Medulla oblongata (tissue), 1 donor: ENCODE measurements around the gene CHMP4B.
A peak's percentile ranks its signal among the peaks of the same experiment; 100 is the strongest.
"Not testable (repeated sequence)": the region's sequence is repeated elsewhere in the genome, so short reads cannot be mapped to it uniquely, and the experiment has no call there.

ENCODE experiments used
- DNase-seq: peaks from one replicate; pipeline ENCODE4 v3.0.0-alpha.2; 2015; ENCODE audit errors: extremely low spot score

CHMP4B gene

DNA sequence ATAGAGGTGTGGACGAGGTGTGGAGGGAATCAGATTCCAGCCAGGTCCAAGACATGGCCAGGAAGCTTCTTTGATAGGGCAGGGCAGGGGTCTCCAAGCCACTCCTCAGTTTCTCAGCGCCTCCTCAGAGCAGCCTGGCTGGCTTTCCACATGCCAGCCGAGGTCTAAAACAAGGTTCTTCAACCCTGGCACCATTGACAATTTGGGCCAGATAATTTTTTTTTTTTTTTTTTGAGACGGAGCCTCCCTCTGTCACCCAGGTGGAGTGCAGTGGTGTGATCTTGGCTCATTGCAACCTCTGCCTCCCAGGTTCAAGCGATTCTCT lies 21.3 kb upstream of the CHMP4B start:
- no peak for DNase-seq

DNA sequence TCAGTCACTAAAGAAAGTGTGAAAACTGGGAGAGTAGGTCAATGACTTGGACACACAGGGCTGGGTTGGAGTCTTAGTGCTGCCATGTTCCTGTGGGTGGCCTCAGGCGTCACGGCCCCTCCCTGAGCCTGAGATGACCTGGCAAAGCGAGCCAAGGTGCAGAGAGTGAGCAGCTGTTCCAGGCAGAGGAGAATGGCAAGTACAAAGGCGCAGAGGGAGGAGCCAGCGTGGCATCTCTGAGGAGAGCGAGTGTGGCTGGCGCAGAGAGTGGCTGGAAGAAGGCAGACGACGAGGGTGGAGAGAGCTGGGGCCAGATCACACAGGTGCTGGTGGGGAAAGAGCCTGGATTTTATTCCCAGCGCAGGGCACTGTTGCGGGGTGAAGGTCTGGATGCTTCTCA lies 20.6 kb upstream of the CHMP4B start:
- DNase-seq, result no peak

DNA sequence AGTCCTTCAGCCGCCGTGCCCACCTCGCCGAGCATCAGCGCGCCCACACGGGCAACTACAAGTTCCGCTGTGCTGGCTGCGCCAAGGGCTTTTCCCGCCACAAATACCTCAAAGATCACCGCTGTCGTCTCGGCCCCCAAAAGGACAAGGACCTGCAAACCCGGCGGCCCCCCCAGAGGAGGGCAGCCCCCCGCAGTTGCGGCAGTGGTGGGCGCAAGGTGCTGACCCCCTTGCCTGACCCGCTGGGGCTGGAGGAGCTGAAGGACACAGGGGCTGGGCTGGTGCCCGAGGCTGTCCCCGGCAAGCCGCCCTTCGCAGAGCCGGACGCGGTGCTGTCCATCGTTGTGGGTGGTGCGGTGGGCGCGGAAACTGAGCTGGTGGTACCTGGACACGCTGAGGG lies 20.1 kb upstream of the CHMP4B start:
- no peak for DNase-seq

DNA sequence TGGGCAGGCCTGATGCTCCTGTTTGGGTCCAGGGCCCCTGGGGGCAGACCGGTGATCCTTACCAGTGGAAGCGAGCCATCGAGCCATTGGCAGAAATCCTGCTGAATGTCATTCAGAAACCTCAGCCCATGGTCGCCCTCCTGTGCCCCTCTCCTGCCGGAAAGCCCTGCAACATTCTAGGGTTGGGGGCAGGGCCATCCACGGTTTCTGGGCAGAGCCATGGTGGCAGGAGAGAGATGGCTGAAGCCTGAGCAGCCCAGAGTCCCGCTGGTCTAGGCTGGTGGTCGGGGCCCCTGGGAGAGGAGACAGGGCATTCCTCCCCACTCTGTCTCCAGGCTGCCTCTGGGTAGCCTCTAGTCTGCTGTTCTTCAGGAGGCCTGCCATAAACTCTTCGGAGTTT lies 19.6 kb upstream of the CHMP4B start:
- no peak for DNase-seq

DNA sequence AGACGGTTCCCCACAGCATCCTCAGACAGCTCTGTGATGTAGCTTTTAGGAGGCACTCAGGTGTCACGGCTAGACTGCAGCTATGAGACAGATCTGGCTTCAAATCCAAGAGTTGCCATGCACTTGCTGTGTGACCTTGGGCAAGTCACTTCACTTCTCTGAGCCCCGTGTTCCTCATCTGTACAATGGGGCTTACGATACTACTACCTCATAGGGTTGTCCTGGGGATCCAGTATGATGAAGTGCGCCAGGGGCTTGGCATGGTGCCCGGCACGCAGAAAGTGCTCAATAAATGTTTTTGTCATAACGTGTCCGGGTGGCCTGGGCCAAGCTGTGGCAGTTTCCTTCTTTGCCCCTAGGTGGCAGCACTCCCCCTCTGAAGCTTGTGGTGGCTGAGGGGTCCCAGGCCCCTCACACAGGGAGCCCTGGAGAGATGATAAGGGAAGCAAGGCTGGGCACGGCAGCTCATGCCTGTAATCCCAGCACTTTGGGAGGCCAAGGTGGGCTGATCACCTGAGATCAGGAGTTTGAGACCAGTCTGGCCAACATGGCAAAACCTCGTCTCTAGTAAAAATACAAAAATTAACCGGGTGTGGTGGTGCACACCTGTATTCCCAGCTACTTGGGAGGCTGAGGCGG lies 19.1 kb upstream of the CHMP4B start:
- no peak for DNase-seq

DNA sequence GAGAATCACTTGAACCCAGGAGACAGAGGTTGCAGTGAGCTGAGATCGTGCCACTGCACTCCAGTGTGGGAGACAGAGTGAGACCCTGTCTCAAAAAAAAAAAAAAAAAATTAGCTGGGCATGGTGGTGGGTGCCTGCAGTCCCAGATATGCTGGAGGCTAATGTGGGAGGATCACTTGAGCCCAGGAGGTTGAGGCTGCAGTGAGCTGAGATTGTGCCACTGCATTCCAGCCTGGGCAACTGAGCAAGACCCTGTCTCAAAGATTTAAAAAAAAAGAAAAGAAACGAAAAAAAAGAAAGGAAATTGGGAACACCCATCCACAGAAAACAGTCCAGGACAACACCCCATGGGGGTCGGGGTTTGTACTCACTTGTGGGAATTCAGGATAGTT lies 18.6 kb upstream of the CHMP4B start:
- DNase-seq, result not testable (repeated sequence)

DNA sequence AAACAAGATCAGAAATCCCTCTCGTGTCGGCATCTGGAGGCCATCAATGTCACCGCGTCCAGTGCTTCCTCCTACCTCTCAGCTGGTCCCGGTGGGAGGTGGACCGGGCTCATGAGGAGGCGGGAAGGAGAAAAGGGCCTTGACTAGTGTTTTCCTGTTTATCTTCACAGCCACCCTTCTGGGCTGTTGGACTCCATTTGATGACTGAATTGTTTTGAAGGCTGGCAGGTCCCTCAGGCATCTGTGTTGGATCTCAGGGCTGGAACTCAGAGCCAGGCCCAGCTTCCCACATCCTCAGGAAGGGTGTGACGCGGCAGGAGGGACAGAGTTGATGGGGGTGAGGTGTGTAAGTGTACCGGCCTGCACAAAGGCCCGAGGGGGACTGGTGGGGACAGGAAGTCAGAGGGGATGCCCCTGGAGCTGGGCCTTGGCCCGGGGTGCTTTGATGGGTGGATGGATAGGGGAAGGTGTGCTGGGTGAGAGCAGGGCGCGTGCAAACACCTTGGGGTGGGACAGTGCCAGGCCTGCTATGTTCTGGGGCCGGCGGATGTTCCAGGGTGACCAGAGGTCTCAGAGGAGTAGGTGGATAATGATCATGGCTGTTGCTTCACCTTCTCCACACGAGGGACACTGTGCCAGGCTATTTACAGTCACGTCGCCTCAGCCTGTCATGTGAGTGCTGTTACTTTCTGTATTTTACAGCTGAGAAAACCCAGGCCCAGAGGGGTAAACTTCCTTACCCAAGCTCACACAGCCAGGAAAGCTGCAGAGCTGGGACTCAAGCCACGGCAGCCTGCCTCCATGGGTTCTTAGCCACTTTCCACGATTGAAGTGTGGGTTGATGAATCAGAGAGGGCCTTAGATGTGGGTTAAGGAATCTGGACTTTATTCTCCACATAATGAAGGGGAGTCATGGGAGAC lies 17.9 kb upstream of the CHMP4B start:
- DNase-seq, result no peak

DNA sequence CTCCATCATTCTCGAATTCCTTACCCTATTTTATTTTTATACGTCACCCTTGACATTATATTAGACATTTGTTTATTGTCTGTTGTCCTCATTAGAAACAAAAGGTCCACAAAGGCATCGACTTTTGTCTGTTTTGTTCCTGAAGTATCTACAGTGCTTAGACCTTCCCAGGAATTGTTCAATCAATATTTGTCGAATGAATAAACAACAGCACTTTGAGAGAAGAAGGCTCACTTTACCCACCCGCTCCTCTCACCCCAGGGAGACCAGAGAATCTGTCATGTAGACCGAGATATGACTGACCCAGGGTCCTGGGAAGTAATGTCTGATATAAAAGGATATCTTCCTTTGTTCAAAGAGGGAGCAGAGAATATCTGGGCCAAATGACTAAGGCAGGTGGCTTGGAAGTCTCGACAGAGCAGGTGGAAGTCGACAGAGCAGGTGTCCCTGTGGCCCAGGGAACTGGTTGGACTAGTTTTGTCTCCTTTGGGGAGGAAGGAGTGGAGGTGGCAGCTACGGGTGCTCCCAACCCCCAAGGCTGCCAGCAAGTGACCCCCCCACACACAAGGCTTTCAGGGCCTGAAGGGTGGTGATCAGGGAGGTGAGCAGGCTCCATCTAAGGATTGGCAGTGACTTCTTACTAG lies 14.8 kb upstream of the CHMP4B start:
- no peak for DNase-seq

DNA sequence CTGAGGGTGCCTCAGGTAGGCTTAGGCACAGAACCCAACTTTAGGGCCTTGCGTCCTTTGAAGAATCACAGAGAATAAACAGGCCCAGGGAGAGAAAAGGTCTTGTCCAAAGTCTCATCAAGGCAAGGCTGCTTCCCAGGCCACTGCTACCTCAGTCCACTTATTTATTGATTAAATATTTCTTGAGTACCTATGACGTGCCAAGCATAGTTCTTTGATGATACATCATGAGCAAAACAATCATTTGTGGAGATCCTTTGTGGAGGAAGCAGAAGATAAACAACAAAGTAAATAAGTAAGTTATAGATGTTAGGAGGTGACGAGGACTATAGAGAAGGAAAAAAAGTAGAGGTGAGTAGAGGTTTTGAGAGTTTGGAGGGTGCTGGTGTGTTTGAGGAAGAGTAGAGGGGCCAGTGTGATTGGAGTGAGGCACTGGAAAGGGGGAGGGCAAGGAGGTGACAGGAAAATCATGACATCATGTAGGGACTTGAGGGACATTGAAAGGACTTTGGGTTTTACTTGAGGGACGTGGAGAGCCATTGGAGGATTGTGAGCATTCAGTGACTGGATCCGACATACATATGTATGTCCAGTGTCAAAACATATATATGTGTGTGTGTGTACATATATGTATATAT lies 14.1 kb upstream of the CHMP4B start:
- no peak for DNase-seq

DNA sequence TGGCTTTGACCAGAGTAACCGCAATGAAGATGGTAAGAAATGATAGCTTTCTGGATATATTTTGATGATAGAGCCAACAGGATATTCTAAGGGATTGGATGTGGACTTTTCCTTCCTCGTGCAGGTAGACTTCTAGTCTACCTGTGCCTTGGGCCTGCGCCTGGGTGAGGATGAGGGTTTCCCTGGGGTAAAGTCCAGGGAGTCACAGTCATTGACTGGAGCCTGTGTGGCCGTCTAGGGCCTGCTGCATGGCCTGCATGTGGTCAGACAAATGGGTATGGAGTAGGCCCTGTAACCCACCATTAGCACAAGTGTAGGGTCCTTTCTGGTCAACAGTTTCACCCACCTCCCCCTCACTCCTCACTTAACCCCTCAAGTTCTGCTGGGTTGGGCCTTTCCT lies 12.7 kb upstream of the CHMP4B start:
- DNase-seq, result no peak

DNA sequence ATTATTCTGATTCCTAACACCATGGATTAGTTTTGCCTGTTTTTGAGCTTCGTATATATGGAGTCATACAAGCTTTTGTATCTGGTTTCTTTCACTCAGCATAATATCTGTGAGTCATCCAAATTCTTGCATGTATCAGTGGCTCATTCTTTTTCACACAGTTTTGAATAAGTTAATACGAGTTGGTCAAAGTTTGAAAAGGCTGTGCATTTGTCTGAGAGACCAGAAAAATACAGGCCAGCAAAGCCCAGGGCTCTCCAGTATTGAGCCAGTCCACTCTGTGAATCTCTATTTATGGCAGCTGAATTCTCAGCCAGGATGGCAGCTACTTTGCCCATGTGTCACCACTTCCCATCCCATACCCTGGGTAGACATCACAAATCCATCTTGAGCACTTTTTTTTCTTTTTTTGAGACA lies 7.2 kb upstream of the CHMP4B start:
- DNase-seq, result no peak

DNA sequence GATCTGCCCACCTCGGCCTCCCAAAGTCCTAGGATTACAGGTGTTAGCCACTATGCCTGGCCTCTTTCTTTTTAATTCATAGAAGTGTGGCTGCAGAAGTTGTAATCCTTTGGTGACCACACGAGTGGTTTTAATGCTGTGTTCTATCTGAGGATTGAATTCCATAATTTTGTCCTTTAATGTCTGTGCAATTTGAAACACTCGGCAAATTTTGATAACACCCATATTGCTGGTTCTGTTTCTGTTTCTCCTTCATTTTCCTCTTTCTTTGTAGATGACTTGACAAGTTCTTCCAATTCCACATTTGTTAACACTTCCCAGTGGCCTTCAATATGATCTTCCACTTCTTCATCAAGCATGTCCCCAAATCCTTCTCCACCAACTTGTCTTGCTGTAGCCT lies 2.8 kb upstream of the CHMP4B start:
- no peak for DNase-seq

DNA sequence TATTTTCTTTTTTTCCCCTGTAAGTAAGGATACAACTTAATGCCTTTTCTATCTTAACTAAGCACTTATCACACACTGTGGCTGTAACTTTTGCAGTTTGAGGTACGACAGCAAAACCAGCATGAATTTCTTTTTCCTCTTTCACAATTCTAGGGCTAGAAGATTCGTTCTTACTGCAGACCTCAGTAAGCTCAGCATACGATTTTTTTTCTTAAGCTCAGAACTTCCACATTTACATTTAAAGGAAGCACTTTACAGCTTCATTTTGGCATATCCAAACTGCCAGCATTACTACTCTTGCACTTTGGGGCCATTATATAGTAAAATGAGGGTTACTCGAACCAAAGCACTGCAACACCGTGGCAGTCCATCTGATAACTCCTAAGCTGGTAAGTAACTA lies 889 bp upstream of the CHMP4B start:
- DNase-seq, result no peak

DNA sequence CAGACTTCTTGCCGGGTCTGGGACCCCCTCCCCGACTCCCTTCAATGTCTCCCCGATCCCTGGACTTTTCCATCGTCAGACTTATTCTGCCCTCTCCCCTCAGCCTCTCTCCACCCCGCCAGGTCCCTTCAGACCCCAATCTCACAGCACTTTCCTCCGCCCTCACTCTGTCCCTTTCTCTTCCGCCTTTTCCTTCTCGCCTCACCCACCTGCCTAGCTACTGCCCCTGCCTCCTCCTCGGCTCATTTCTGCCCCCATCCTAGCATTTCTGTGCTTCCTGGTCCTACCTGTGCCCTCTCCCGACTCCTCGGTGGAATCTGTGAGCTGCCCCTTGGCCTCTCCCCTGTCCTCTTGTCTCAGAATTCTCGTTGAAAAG lies 616 bp downstream of the CHMP4B start:
- DNase-seq, result no peak

DNA sequence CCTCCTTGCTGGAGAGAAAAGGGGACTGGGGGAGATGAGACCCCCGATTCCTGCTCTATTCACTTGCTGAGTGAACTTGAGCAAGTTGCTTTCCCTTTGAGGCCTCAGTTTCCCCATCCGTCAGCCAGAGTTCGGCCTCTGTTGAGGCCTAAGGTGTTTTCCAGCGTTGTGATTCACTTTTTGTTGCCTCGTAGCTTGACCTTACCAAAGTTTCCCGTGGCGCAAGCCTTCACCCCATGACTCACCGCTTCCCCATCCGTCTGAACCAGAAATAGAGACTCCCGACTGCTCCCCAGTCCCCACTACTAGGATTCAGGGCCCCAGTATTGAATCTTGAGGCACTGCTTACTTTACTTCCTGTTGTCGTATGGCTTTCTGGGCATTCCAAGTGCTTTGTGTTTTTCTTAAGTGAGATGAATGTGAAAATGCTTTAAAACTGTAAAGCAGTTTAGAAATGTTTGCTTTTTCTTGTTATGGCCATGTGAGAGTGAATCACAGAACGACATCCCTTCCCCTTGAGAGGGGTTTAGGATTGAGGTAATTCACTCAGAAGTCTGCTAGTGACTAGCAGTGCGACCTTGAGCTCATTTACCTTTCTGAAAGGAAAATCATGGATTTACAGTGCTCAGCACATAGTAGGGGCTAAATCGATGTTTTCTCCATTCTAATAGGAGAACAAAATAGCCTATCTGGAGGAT lies 1.2 kb downstream of the CHMP4B start:
- peak; percentile 63 for DNase-seq

DNA sequence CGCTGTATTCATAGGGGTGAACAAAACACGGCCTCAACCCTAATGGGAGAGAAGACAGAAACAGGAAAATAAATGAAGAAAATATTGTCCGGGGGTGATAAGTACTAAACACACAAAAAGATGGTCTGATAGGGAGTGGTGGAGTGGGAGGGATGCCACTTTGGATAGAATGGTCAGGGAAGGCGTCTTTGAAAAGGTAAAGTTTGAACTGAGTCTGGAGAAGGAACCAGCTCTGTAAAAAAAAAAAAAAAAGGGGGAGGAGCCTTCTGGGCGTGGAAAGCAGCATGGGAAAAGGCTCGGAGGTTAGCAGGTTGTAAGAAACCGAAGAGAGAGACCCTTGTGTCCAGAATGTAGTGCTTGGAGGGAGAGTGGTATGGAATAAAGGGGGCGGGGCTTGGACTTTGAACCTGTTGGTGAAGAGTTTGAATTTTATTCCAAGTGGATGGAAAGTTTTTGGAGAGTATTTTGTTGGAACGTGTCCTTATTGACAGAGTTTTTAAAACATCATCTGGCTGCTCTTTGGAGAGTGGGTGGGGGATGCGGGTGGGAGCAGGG lies 1.8 kb downstream of the CHMP4B start:
- no peak for DNase-seq

DNA sequence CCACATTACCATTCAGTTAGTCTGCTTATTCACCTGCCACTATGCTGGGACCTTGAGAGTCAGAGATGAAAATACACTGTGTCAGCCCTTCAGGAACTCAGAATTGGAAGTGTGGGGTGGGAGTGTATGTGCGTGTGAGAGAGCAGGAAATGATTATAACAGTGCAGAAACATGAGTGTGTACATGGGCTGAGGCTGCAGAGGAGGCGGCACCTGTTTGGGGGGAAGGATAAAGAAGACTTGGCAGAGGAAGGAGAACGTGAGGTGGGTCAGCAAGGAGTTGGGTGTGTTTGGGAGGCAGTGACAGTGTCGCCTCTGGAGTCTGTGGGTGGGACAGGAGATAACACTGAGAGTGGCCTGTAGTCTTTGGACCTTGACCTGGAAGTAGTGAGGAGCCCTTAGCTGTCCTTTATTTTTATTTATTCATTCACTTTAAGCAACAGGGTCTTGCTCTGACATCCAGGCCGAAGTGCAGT lies 3.1 kb downstream of the CHMP4B start:
- DNase-seq, result no peak

DNA sequence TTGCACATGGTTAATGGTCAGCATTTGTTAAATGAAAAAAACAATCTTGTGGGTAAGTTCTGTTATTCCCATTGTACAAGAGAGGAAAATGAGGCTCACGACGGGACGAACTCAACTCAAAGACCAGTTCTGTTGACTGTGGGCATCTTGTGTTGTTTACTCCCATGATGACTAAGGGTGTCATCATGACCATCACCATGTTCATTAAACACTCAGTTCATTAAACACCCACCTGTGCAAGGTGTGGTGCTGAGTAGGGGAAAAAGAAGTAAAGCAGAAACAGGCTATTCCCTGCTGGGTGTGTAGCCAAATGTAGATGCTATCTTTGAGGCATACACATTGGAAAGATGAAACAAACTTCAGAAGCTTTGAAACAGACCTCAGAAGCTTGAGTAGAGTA lies 4.5 kb downstream of the CHMP4B start:
- no peak for DNase-seq

DNA sequence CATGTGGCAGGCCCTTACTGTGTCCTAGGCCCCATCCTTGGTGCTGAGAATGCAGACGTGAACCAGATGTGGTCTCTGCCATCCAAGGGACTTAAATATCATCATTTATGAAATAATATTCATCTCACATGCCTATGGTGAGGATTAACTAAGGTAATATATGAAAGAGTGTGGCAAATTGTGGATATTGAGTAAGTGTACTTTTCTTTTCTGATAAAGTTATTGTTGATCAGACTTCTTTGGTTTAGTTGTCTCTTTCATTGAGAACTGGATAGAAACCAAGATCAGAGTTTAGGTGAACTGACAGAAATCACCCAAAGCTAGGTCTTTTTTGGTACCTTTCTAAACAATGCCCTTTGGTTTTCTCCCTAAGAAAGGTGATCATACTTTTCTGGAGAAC lies 5.0 kb downstream of the CHMP4B start:
- no peak for DNase-seq

DNA sequence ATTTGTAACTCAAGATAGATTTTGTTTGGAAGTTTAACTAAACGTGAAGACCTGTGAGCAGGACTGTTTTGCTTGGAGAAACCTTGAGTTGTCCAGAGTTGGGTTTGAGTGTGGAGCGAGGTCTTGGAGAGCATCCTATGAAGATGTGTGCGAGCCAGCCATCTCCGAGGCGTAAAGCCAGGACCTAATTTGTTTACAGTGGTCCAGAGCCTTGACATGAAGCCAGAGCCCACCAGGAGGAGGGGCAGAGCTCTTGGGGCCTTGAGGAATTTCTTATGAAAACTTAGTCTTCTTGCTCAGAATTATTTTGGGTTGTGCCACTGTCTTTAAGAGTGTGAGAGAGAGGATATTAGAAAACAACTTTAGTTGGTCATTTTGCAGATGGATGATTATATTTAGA lies 6.3 kb downstream of the CHMP4B start:
- DNase-seq, result no peak

DNA sequence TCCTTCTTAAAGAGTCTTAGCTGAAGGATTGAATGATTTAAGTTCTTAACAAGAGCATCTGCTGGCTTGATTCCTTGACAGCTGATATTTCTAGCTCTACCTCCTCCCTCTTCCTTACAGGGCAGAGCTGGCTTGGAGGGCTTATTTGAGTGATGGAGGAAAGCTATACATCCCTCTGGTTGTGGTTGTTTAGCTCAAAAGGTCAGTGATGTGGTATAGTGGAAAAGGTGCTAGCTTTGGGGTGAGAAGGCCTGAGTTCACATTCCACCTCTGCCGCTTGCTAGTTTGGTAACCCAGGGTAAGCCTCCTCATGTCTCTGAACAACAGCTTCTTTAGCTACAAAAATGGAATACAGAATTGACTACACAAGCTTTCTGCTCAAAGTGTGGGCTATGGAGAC lies 8.3 kb downstream of the CHMP4B start:
- no peak for DNase-seq

DNA sequence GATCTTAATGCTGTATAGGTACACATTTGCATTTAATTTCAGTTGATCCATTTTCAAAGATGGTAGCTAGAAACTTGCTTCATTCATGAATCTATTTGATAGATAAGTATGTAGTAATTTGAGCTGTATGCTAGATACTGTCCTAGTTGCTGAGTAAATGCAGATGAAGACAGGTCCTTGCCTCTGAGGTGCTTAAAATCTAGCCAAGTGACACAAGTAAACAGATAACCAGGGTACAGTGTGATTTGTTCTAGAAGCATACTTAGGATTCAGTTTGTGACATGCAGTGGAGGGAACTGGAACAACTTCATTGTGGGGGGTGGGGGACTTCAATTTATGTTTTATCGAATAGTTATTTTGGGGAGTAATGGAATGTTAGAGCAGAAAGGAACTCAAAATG lies 9.2 kb downstream of the CHMP4B start:
- DNase-seq, result no peak
